C4-2B (cell line): ENCODE data around the gene RASGEF1C.

Experiments
- H3K27ac ChIP-seq: fragments of 450-650 bp; 2 replicates; pipeline ENCODE4 v1.5.1; 2017
- CTCF ChIP-seq: fragments of 450-650 bp; conservative IDR thresholded peaks from 2 replicates; pipeline ENCODE4 v1.5.1; 2017; ENCODE audit warnings: mild to moderate bottlenecking
- ZFX ChIP-seq: fragments of 450-650 bp; IDR thresholded peaks from 2 replicates; pipeline ENCODE4 v1.6.1; 2017

RASGEF1C gene

GRCh38 chr5:180138976-180139730 lies 69.9 kb downstream of the RASGEF1C start:
- no peak overlapping the region for H3K27ac ChIP-seq
- TF ChIP-seq CTCF (no peak), ZFX (no peak)

- no peak overlapping the region for H3K27ac ChIP-seq
- TF ChIP-seq ZFX (no peak), CTCF (no peak)
Measured at GRCh38 chr5:180138214-180138975, 70.6 kb downstream of the RASGEF1C start.

GRCh38 chr5:180137401-180138213 lies 71.4 kb downstream of the RASGEF1C start:
- TF ChIP-seq ZFX: no peak
- TF ChIP-seq CTCF: no peak
- no peak overlapping the region for H3K27ac ChIP-seq

- no peak for TF ChIP-seq ZFX
- TF ChIP-seq CTCF: no peak
- no peak overlapping the region for H3K27ac ChIP-seq
Measured at GRCh38 chr5:180136630-180137381, 72.2 kb downstream of the RASGEF1C start.

- H3K27ac ChIP-seq: no peak overlapping the region
- TF ChIP-seq ZFX (no peak), CTCF (no peak)
Measured at GRCh38 chr5:180135967-180136629, 72.9 kb downstream of the RASGEF1C start.

- TF ChIP-seq ZFX: no peak
- TF ChIP-seq CTCF: no peak
- no peak overlapping the region for H3K27ac ChIP-seq
Measured at GRCh38 chr5:180135128-180135955, 73.7 kb downstream of the RASGEF1C start.
